HG02610 (cell line): Measurements from ENCODE around the gene SMC3.

ENCODE experiments used
- ATAC-seq: cut with Tn5 transposase; IDR thresholded peaks from one replicate; pipeline ENCODE4 v1.9.1; 2021; ENCODE audit warnings: mild to moderate bottlenecking, moderate library complexity; ENCODE audit not compliant: unreplicated experiment

SMC3 gene

DNA sequence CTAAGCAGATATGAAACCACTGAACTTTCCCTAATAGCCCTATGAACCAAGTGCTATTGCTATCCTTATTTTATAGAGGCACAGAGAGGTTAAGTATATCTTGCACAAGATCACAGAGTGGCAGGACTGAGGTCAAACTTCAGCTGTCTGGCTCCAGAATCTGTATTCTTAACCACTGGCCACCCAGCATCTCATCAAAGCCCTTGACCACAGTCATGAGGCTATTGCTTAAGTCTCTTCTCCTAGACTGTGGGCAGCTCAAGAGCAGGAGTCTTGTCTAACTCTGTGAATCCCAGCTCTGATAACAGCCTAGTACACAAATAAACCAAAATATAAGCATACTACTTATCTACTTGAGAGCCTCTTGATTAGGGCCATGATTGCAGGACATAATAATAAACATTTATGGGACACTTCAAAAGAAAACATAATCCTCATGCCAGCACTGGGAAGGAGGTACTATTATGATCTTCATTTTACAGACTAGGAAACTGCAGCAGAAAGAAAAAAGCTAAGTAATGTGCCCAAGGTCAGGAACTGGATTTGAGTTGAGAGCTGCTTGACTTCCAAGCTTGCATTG lies 22.4 kb upstream of the SMC3 start:
- ATAC-seq = no peak

DNA sequence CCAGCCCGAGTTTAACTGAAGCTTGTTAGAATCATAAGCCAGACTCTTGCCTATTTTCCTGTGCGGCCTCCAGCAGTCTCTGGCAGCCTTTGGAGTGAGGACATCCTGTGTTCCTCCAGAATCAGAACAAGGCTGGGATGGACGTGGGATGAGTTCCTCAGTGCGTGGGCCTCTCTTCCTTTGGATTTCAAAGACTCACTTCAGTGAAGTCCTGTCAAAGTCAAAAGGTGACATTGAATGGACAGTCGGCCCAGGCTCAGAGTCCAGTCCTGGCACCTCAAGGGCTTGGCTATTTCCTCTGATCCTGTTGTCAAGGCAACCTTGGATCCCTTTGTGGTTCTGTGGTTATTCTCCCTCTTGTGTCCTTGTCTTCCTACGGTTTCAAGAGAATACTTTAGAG lies 21.4 kb upstream of the SMC3 start:
- ATAC-seq = no peak

GRCh38 chr10:110546499-110547110 lies 20.9 kb upstream of the SMC3 start:
- no peak for ATAC-seq

DNA sequence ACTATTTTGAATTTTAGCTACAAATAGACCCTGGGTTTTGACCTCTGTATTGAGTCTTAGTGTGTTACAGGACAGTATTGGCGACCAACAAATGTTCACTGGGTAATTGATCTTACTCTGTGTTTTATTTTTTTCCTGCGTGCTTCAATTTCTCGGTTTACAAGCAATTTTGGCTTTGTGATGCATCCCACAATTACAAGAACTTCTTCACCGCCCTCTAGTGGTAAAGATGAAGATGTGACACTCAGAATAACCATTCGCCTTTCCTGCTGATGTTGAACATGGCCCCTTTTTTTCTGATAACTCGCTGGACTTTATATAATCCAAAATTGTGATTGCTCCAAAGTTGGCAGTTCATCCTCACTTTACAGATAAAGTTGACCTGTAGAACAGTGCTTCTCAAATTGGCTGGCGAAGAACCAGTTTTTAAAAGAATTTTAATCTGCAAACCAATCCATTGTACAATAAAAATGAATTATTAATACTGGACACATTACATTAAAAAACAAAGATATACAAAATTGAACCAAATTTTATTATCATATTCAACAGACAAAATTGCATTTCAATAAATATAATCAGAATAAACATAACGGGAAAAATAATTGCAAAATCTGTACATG lies 20.2 kb upstream of the SMC3 start:
- no peak for ATAC-seq

DNA sequence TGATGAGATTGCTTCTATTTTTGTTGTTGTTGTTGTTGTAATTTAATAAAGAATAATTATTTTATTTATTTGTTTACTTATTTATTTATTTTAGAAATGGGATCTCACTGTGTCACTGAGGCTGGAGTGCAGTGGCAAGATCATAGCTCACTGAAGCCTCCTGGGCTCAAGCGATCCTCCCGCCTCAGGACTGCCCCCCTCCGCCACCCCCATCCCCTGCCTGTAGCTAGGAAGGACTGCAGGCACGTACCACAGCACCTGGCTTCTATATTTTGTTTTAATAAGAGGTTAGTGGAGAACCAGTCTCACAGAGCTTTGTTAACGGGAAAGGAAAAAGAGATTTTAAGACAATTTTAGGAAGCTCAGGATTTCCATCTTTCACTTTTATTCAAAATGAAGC lies 19.5 kb upstream of the SMC3 start:
- no peak for ATAC-seq

DNA sequence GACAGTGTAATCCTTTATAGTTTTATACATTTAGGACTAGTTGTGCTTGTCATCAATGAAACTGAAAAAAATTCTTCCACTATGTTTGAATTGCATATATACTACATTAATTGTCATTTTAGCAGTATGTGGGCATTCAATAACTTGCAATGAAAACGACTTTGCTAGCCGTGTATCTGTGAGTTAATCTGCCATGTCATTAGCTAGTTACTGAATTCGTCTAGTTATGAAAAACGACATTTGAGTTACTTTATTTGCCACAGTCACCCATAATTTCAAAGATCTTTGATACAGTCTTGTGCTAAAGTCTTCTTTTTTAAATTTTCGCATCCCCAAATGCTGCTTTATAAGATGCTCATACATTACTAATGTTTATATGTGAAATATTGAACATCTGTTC lies 18.3 kb upstream of the SMC3 start:
- ATAC-seq = no peak

- no peak for ATAC-seq
These were observed 13.6 kb upstream of the SMC3 start for GRCh38 chr10:110553905-110554304.

- ATAC-seq = no peak
These were observed 11.2 kb upstream of the SMC3 start for GRCh38 chr10:110556296-110556695.

DNA sequence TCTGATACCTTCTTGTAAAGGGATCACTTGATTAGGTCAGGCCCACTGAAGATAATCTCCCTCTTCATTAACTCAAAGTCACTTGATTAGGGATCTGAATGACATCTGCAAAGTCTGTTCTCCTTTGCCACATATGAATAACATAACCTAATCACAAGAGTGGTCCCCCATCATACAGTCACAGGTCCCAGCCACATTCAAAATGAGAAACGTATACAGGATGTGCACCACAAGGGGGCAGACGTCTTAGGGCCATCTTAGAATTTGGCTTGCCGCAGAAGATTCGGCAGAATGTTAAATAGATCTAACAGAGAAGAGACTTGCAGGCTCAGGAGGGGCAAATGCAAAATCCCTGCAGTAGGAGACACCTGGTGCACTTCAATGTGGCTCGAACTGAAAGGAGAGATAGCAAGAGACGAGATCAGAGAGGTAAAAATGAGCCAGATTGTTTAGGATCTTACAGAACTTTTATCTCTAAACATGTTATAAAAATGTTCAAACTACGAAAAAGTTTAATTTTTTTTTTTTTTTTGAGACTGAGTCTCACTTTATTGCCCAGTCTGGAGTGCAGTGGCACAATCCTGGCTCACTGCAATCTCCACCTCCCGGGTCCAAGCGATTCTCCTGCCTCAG lies 10.4 kb upstream of the SMC3 start:
- peak; percentile 76 for ATAC-seq

DNA sequence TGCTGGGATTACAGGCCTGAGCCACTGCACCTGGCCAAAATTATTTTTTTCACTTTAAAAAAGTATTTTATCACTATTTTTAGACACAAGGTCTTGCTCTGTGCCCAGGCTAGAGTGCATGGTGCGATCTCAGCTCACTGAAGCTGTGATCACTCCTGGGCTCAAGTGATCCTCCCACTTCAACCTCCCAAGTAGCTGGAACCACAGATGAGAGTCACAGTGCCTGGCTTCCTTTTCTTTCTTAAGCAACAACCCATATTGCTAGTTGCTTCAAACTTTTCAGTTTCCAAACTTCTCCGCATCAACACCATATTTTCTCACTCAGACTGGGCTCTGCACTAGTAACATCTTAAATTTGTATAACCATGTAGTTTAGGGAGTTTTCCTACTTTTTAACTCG lies 9.5 kb upstream of the SMC3 start:
- ATAC-seq = no peak

DNA sequence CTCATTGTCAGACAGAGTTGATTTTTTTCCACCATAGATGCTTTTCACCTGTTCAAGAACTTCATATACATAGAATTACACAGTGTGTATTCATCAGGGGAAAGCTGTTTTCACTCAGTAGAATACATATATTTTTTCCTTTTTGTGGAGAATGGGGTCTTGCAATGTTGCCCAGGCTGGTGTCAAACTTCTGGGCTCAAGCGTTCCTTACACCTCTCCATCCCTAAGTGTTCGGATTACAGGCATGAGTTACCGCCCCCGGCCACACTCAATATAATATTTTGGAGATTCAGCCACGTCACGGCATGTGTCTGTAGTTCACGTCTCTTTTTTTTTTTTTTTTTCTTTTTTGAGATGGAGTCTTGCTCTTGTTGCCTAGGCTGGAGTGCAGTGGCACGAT lies 7.5 kb upstream of the SMC3 start:
- ATAC-seq = no peak

DNA sequence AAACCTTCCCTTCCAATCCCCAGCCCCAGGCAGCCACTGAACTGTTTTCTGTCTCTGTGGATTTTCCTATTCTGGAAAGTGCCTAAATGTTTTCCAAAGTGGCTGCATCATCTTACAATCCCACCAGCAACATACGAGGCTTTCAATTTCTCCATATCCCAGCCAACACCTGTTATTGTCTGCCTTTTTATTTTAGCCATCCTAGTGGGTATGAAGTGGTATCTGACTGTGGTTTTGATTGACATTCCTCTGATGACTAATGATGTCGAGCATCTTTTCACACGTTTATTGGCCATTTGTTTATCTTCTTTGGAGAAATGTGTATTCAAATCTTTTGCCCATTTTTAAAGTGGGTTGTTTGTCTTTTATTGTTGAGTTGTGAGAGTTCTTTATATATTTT lies 6.2 kb upstream of the SMC3 start:
- no peak for ATAC-seq

GRCh38 chr10:110562348-110562747 lies 5.1 kb upstream of the SMC3 start:
- no peak for ATAC-seq

GRCh38 chr10:110563132-110563531 lies 4.4 kb upstream of the SMC3 start:
- ATAC-seq = no peak

DNA sequence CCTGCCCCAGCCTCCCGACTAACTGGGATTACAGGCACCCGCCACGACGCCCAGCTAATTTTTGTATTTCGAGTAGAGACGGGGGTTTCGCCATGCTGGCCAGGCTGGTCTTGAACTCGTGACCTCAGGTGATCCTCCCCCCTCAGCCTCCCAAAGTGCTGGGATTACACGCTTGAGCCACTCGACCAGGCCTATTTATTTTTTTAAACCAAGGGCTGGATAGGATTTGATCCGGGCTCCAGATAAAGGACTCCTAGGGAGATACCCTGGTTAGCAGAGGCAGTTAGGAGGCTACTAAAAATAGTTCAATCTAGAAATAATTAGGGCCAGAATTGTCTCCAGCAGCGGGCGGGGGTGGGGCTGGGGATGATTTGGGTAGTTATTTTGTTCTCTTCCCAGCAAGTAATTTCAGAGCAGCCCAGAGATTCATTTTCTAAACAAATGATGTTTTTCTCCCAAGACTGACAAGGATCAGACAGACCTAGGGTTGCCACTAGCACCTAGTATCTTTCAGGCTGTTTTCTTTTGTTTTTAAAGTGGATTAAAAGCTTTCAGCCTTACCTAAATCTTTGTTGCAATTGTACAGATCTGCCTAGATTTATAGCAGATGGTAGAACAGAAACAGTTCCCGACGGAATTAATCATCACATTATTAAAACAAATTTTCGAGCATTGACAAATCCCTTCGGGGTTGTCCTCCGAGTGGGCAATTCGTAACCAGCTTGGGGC lies 859 bp upstream of the SMC3 start:
- no peak for ATAC-seq

- peak; percentile 24 for ATAC-seq
These were observed 700 bp downstream of the SMC3 start for GRCh38 chr10:110568055-110568735.

- ATAC-seq = no peak
These were observed 1.6 kb downstream of the SMC3 start for GRCh38 chr10:110569122-110569521.

- no peak for ATAC-seq
These were observed 2.2 kb downstream of the SMC3 start for GRCh38 chr10:110569736-110570135.

GRCh38 chr10:110571093-110571743 lies 3.7 kb downstream of the SMC3 start:
- ATAC-seq = no peak

DNA sequence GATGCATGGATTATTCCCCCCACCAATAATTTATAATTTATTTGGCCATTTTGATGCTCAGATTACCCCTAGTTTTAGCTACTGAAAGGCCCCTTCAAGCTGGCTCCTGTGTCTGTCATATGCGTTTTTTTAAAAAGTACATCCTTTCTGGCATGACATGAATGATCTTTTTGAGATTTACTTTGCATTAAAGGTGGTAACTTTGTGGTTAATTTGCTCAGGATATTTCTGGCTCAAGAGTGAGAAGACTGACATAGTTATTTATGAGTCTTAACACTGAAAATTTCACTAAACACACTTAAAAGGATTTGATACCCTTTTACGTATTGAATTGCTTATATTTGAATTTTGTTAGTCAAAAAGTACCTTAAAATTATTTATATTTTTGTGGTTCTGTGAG lies 5.4 kb downstream of the SMC3 start:
- no peak for ATAC-seq

- ATAC-seq = no peak
These were observed 6.9 kb downstream of the SMC3 start for GRCh38 chr10:110574420-110574819.
